Muscle of back (tissue), 13 donors: ENCODE results near the gene MZF1. TPM values are rescaled to one million over a fixed set of nuclear protein-coding genes. Genes with fewer than 3 reads are reported as not detected.
"Not testable (repeated sequence)": the region's sequence is repeated elsewhere in the genome, so short reads cannot be mapped to it uniquely, and the experiment has no call there.

ENCODE experiments used
- DNase-seq, 3 donors: peaks; one replicate each; pipeline versions ENCODE4 v3.0.0 to v3.0.0-alpha.2; 2013
- long read RNA-seq, 9 donors: transcript quantifications; one replicate each; lab custom pipeline, GENCODE V29; 2026
- polyA plus RNA-seq, 10 donors: library from polyadenylated mRNA; unstranded; fragments of 120-200 nt; gene quantifications; one replicate each; pipeline ENCODE4 v1.2.1, GENCODE V29; 2013; ENCODE audit not compliant: insufficient read length in 10 of 10

The MZF1 gene
- 10 to 100 TPM in 8 of 10 donors, 1 to 10 TPM in 2; 9.6 to 25.7 (median 14.2) TPM for polyA plus RNA-seq
- long read RNA-seq, donor 1, transcript MZF1-207 (1 exons, 2,683 nt), result major isoform, 11 of 11 reads
- long read RNA-seq, donor 1, partial matches to known transcripts, result 0 of 11 reads
- long read RNA-seq, donor 1, other reads (novel, unspliced or antisense), result 0 of 11 reads
- long read RNA-seq, donor 2, transcript MZF1-207 (1 exons, 2,683 nt), result major isoform, 8 of 11 reads
- long read RNA-seq, donor 2, partial matches to known transcripts, result 0 of 11 reads
- long read RNA-seq, donor 2, other reads (novel, unspliced or antisense), result 0 of 11 reads
- long read RNA-seq, donor 3, result 0 reads
- long read RNA-seq, donor 4, transcript MZF1-207 (1 exons, 2,683 nt), result major isoform, 6 of 8 reads
- long read RNA-seq, donor 4, partial matches to known transcripts, result 0 of 8 reads
- long read RNA-seq, donor 4, other reads (novel, unspliced or antisense), result 0 of 8 reads
- long read RNA-seq, donor 5, transcript MZF1-207 (1 exons, 2,683 nt), result major isoform, 16 of 16 reads
- long read RNA-seq, donor 5, partial matches to known transcripts, result 0 of 16 reads
- long read RNA-seq, donor 5, other reads (novel, unspliced or antisense), result 0 of 16 reads
- long read RNA-seq, donor 6, transcript MZF1-207 (1 exons, 2,683 nt), result major isoform, 16 of 16 reads
- long read RNA-seq, donor 6, partial matches to known transcripts, result 0 of 16 reads
- long read RNA-seq, donor 6, other reads (novel, unspliced or antisense), result 0 of 16 reads
- long read RNA-seq, donor 7, transcript MZF1-207 (1 exons, 2,683 nt), result major isoform, 28 of 29 reads
- long read RNA-seq, donor 7, partial matches to known transcripts, result 0 of 29 reads
- long read RNA-seq, donor 7, other reads (novel, unspliced or antisense), result 0 of 29 reads
- long read RNA-seq, donor 8, transcript MZF1-207 (1 exons, 2,683 nt), result major isoform, 7 of 7 reads
- long read RNA-seq, donor 8, partial matches to known transcripts, result 0 of 7 reads
- long read RNA-seq, donor 8, other reads (novel, unspliced or antisense), result 0 of 7 reads
- long read RNA-seq, donor 9, partial matches to known transcripts, result 0 of 4 reads
- long read RNA-seq, donor 9, other reads (novel, unspliced or antisense), result 0 of 4 reads

GRCh38 chr19:58572818-58573657, at the start of gene MZF1:
MZF1 (minus strand) TSS chr19:58573335; CDS start chr19:58571389, 1,946 bp downstream.
- DNase-seq, result peak; percentile 100

- peak in 1 of 3 donors; percentile 50 for DNase-seq
Measured at GRCh38 chr19:58607213-58607612, 34.1 kb upstream of the MZF1 start.

- not testable (repeated sequence) for DNase-seq
Measured at GRCh38 chr19:58606251-58606896, 33.2 kb upstream of the MZF1 start.

GRCh38 chr19:58586133-58586765, 13.1 kb upstream of the MZF1 start:
- no peak for DNase-seq

GRCh38 chr19:58585442-58586132, 12.5 kb upstream of the MZF1 start:
- DNase-seq, result no peak

- no peak for DNase-seq
Measured at GRCh38 chr19:58584498-58585441, 11.6 kb upstream of the MZF1 start.

- DNase-seq, result no peak
Measured at GRCh38 chr19:58582985-58583384, 9.8 kb upstream of the MZF1 start.

- peak; percentile 81 to 91 (median 85) for DNase-seq
Measured at GRCh38 chr19:58581227-58582141, 8.3 kb upstream of the MZF1 start.

- DNase-seq, result no peak
Measured at GRCh38 chr19:58579473-58580142, 6.5 kb upstream of the MZF1 start.

GRCh38 chr19:58578012-58578925, 5.1 kb upstream of the MZF1 start:
- DNase-seq, result no peak

- DNase-seq, result not testable (repeated sequence)
Measured at GRCh38 chr19:58577581-58577980, 4.4 kb upstream of the MZF1 start.

GRCh38 chr19:58575183-58576041, 2.3 kb upstream of the MZF1 start:
- DNase-seq, result peak; percentile 93 to 99 (median 96)

GRCh38 chr19:58573658-58574164, 576 bp upstream of the MZF1 start:
- no peak for DNase-seq
